NB4 (cell line): ENCODE measurements around the gene PBX1.

Source experiments
- DNase-seq: peaks from one replicate; pipeline ENCODE4 v3.0.0; 2010; ENCODE audit warnings: low read depth
- H3K4me3 ChIP-seq: one replicate; pipeline ENCODE4 v1.5.1; 2011; ENCODE audit warnings: mild to moderate bottlenecking, low read depth, low read length, moderate library complexity
- CTCF ChIP-seq: IDR thresholded peaks from one replicate; pipeline ENCODE4 v1.5.1; 2012; ENCODE audit warnings: low read depth, low read length
- MYC ChIP-seq: IDR thresholded peaks from 2 replicates; pipeline ENCODE4 v1.6.1; 2011; ENCODE audit warnings: low read depth, low read length
- POLR2A ChIP-seq: IDR thresholded peaks from 2 replicates; pipeline ENCODE4 v1.6.1; 2011; ENCODE audit warnings: mild to moderate bottlenecking; ENCODE audit not compliant: insufficient read length; ENCODE audit errors: extremely low read depth
- TF ChIP-seq, protein P1 (sequence below): IDR thresholded peaks from 2 replicates; pipeline ENCODE4 v1.6.1; 2011; ENCODE audit warnings: low read depth, low read length

Gene PBX1

DNA sequence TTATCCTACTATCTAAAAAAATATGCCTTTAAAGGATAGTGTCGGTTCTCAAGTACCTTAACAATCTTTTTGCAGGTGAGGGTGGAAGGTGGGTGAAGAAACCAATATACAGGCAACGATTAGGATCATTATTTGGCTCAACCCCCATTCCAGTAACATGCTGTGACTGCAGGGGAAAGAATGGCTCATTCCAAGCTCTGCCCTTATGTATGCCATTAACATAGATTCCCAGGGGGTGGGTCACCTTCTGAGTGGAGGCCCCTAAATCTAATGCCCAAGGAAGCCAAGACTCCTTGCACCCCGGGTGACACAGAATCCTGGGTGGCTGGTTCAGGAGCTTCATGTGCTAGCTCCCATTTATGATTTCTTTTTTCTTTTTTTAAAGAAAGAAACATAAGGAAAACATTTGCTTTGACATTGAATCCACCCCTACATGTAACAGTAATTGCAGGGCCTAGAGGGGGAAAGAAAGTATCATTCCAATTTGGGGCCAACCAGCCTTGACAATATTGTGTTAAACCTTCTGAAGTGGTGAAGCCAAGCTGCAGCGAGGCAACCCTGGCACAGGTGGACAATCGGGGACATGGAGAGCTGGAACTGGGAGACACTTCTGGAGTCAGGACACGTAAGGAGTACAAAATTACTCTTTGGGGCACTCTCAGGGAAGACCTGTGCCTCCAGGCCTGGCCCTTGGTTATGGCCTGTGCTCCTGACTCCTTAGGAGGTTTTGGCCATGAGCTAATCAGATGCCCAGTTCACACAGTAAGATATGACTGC, 200.3 kb downstream of the PBX1 start:
- no peak for DNase-seq
- no peak for TF ChIP-seq POLR2A
- H3K4me3 ChIP-seq = no peak overlapping the region

GRCh38 chr1:164759979-164760469, 201.0 kb downstream of the PBX1 start:
- no peak for DNase-seq
- TF ChIP-seq CTCF (no peak), POLR2A (no peak), MYC (no peak)
- TF ChIP-seq, protein P1, sequence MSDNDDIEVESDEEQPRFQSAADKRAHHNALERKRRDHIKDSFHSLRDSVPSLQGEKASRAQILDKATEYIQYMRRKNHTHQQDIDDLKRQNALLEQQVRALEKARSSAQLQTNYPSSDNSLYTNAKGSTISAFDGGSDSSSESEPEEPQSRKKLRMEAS = no peak
- H3K4me3 ChIP-seq = no peak overlapping the region

- TF ChIP-seq, protein P1 = no peak
- TF ChIP-seq MYC (no peak), CTCF (no peak), POLR2A (no peak)
- no peak overlapping the region for H3K4me3 ChIP-seq
- no peak for DNase-seq
These were observed 201.6 kb downstream of the PBX1 start for GRCh38 chr1:164760569-164760968.

DNA sequence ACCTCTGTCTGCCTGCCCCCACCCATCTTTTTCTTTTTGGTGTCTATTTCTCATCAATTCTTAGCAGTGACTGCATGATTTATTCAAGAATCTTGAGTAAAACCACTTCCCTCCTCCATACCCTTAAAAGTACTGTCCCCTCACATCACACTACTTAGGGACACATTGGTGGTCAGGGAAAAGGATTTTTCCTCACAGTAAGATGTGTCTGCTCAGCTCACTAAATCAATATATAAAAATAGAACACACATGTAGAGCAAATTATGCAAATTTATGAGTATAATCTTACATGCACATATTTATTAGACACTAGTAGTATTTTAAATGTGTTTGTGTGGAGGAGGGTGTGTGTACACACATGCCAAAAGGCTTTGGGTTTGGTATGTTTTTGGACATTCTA, 202.0 kb downstream of the PBX1 start:
- no peak overlapping the region for H3K4me3 ChIP-seq
- no peak for TF ChIP-seq POLR2A
- TF ChIP-seq MYC = no peak
- TF ChIP-seq CTCF = no peak
- TF ChIP-seq, protein P1 = no peak
- DNase-seq = no peak

DNA sequence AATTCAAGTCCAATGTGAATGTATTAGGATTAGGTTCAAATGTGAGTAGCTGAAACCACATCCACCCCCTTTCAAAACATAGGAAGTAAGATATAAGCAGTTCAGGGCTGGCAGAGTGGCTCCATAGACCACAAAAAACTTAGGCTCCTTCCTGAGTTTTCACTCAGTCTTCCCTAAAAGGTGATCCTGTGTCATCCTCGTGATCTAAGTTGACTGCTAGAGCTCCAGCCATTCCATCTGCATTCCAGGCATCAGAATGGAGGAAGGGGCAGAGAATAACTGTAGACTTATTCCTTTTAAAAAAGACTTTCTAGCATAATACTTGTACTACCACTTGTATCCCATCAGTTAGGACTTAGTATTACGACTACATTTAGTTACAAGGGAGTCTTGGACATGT, 204.1 kb downstream of the PBX1 start:
- H3K4me3 ChIP-seq = no peak overlapping the region
- TF ChIP-seq CTCF (no peak), MYC (no peak), POLR2A (no peak)
- TF ChIP-seq, protein P1 = no peak
- no peak for DNase-seq

GRCh38 chr1:164764333-164764732, 205.3 kb downstream of the PBX1 start:
- H3K4me3 ChIP-seq = no peak overlapping the region
- DNase-seq = no peak
- TF ChIP-seq MYC = no peak
- no peak for TF ChIP-seq POLR2A
- TF ChIP-seq, protein P1 = no peak
- TF ChIP-seq CTCF = no peak
